ENCODE results near the gene RHOBTB3.

GRCh38 chr5:95845391-95845790 is 114.3 kb downstream of the RHOBTB3 start:
- TF ChIP-seq CTCF (IDR thresholded peaks at IDR 0.05) (no peak), POLR2AphosphoS5 (IDR thresholded peaks at IDR 0.05) (no peak), POLR2A (IDR thresholded peaks at IDR 0.05) (no peak)

All from breast epithelium (tissue), 3 donors.